Uterus (tissue), 4 donors: ENCODE data around the gene TMEM79. TPM values are rescaled to one million over a fixed set of nuclear protein-coding genes. Genes with fewer than 3 reads are reported as not detected.
A peak's percentile ranks its signal among the peaks of the same experiment; 100 is the strongest.

Experiments
- DNase-seq, 2 donors: peaks; one replicate each; pipeline ENCODE4 v3.0.0-alpha.2; 2019 to 2020
- H3K27ac ChIP-seq, 2 donors: fragments of 200-600 bp; sonication (generic); 1 replicate in 1 of 2; 2 replicates in 1 of 2; pipeline ENCODE4 v1.5.1; 2016 to 2018
- H3K27me3 ChIP-seq, 2 donors: fragments of 200-600 bp; sonication (generic); one replicate each; pipeline ENCODE4 v1.5.1; 2018 to 2019; ENCODE audit warnings: control low read depth in 1 of 2
- H3K36me3 ChIP-seq, 2 donors: fragments of 200-600 bp; sonication (generic); one replicate each; pipeline ENCODE4 v1.5.1; 2019; ENCODE audit warnings: control low read depth in 1 of 2
- H3K4me1 ChIP-seq, 2 donors: fragments of 200-600 bp; sonication (generic); one replicate each; pipeline ENCODE4 v1.5.1; 2018 to 2019; ENCODE audit warnings: control low read depth in 1 of 2
- H3K4me3 ChIP-seq, 2 donors: fragments of 200-600 bp; sonication (generic); 1 replicate in 1 of 2; 2 replicates in 1 of 2; pipeline ENCODE4 v1.5.1; 2018 to 2019; ENCODE audit warnings: mild to moderate bottlenecking in 1 of 2
- H3K9me3 ChIP-seq, 2 donors: fragments of 200-600 bp; sonication (generic); one replicate each; pipeline ENCODE4 v1.5.1; 2019; ENCODE audit warnings: control low read depth in 1 of 2
- CTCF ChIP-seq, 4 experiments: fragments of 200-600 bp in 2 of 4; fragments of 450-650 bp in 2 of 4; sonication (generic) in 2 of 4; IDR thresholded peaks; one replicate each; pipeline ENCODE4 v1.5.1; 2016 to 2019; ENCODE audit warnings: antibody characterized with exemption in 4 of 4, mild to moderate bottlenecking in 2 of 4, moderate library complexity in 1 of 4
- POLR2A ChIP-seq, 2 donors: fragments of 450-650 bp; IDR thresholded peaks; one replicate each; pipeline ENCODE4 v1.6.1; 2016; ENCODE audit warnings: antibody characterized with exemption in 2 of 2, mild to moderate bottlenecking in 1 of 2, moderate library complexity in 1 of 2
- intact Hi-C: fragments of 100-400 bp; cut with DNase I; formaldehyde crosslinking; loops from one replicate; pipeline ENCODE4 v1.15.1; 2023; ENCODE audit warnings: low total_unique reads
- total RNA-seq, 4 donors: library from RNA; depleted of rRNA in 3 of 4; stranded (reverse); fragments of >200 nt in 3 of 4; gene quantifications; one replicate each; pipeline versions ENCODE4 v1.1.0 to v1.2.4, GENCODE V29; 2014 to 2023
- donor health status: DM: yes; HTN: yes; CAD: no.

The TMEM79 gene
- total RNA-seq, 4 donors from 2014 or later = 0.26 to 2.7 (median 1.5) TPM

GRCh38 chr1:156337052-156337887, 53.1 kb downstream of the TMEM79 start:
- Histone ChIP-seq H3K4me1 (peaks cover 0 to 12% of the 10 kb centered on the region in 2 donors), H3K27ac (peak overlapping the region; percentile 79 to 82), H3K27me3 (no peaks in the 10 kb centered on the region), H3K9me3 (no peaks in the 10 kb centered on the region), H3K36me3 (no peaks in the 10 kb centered on the region), H3K4me3 (peak overlapping the region; percentile 84)
- TF ChIP-seq CTCF (IDR thresholded peaks at IDR 0.05) = no peak
- TF ChIP-seq POLR2A (IDR thresholded peaks at IDR 0.05) = no peak
- intact Hi-C loops = no loop called here
- no peak for DNase-seq

GRCh38 chr1:156337888-156338179, 53.7 kb downstream of the TMEM79 start:
- Histone ChIP-seq H3K27me3 (no peaks in the 10 kb centered on the region), H3K4me3 (peak overlapping the region; percentile 84), H3K27ac (peak overlapping the region; percentile 79 to 82), H3K36me3 (no peaks in the 10 kb centered on the region), H3K9me3 (no peaks in the 10 kb centered on the region), H3K4me1 (peaks cover 0 to 12% of the 10 kb centered on the region in 2 donors)
- no peak for DNase-seq
- intact Hi-C loops = no loop called here
- TF ChIP-seq CTCF (IDR thresholded peaks at IDR 0.05) (peak in 1 of 4 experiments; percentile 17), POLR2A (IDR thresholded peaks at IDR 0.05) (no peak)

- no peaks in the 10 kb centered on the region for H3K9me3 ChIP-seq
- peak within 1 kb of the TSS; percentile 79 to 94 for H3K27ac ChIP-seq
- peak; percentile 8 to 56 for TF ChIP-seq POLR2A (IDR thresholded peaks at IDR 0.05)
- TF ChIP-seq CTCF (IDR thresholded peaks at IDR 0.05) = no peak
- intact Hi-C loops = no loop called here
- peak within 1 kb of the TSS; percentile 84 for H3K4me3 ChIP-seq
- no peaks in the 10 kb centered on the region for H3K36me3 ChIP-seq
- no peaks in the 10 kb centered on the region for H3K27me3 ChIP-seq
- peaks cover 0 to 12% of the 10 kb centered on the region in 2 donors for H3K4me1 ChIP-seq
- DNase-seq = peak; percentile 99 to 100
These were observed 54.3 kb downstream of the TMEM79 start, which contains the start of the genes CCT3 and TSACC for GRCh38 chr1:156338180-156338976. Gene CCT3, minus strand, starts transcription at chr1:156338292. Its CDS starts 108 bp downstream, at chr1:156338184. Gene TSACC, plus strand, starts transcription at chr1:156338526. Its CDS starts 1,232 bp downstream, at chr1:156339758.

Other genes with a start within 250 kb of the TMEM79 start
- gene UBQLN4, start 230.5 kb upstream of the TMEM79 start, total RNA-seq = 10 to 100 TPM in 2 of 4 donors, 1 to 10 TPM in 2; 2.6 to 47.0 (median 12.8) TPM
- gene LAMTOR2, start 229.5 kb upstream of the TMEM79 start, total RNA-seq = 10 to 100 TPM; 17.3 to 97.6 (median 38.1) TPM
- 1 to 10 TPM in 2 of 4 donors, not detected in 2; 5.0 to 5.5 TPM for gene RAB25, start 223.2 kb upstream of the TMEM79 start, total RNA-seq
- 10 to 100 TPM in 1 of 4 donors, 1 to 10 TPM in 1, under 1 TPM in 2; 0.29 to 13.3 (median 2.0) TPM for gene MEX3A, start 201.9 kb upstream of the TMEM79 start, total RNA-seq
- gene LMNA, start 169.6 kb upstream of the TMEM79 start, total RNA-seq = 100 to 1,000 TPM; 245 to 533 (median 373) TPM
- gene SEMA4A, start 130.7 kb upstream of the TMEM79 start, total RNA-seq = 1 to 10 TPM in 3 of 4 donors, not detected in 1; 3.1 to 8.2 (median 4.1) TPM
- gene SLC25A44, start 90.2 kb upstream of the TMEM79 start, total RNA-seq = 10 to 100 TPM in 2 of 4 donors, 1 to 10 TPM in 2; 5.9 to 26.9 (median 11.1) TPM
- 10 to 100 TPM; 45.2 to 61.3 (median 46.0) TPM for gene PMF1, start 71.3 kb upstream of the TMEM79 start, total RNA-seq
- gene BGLAP, start 42.1 kb upstream of the TMEM79 start, total RNA-seq = 1 to 10 TPM in 1 of 4 donors, under 1 TPM in 2, not detected in 1; 0.29 to 4.2 (median 0.90) TPM
- gene PAQR6, start 36.3 kb upstream of the TMEM79 start, total RNA-seq = 1 to 10 TPM in 2 of 4 donors, under 1 TPM in 1, not detected in 1; 0.51 to 1.2 (median 1.1) TPM
- 10 to 100 TPM in 3 of 4 donors, 1 to 10 TPM in 1; 8.8 to 68.8 (median 39.0) TPM for gene SMG5, start 1.5 kb upstream of the TMEM79 start, total RNA-seq
- gene GLMP, start 11.4 kb downstream of the TMEM79 start, total RNA-seq = 10 to 100 TPM; 23.8 to 31.1 (median 27.7) TPM
- gene VHLL, start 15.0 kb downstream of the TMEM79 start, total RNA-seq = not detected
- gene CCT3, start 54.0 kb downstream of the TMEM79 start, total RNA-seq = 100 to 1,000 TPM; 114 to 267 (median 192) TPM
- gene TSACC, start 54.2 kb downstream of the TMEM79 start, total RNA-seq = not detected
- gene RHBG, start 84.9 kb downstream of the TMEM79 start, total RNA-seq = under 1 TPM in 1 of 4 donors, not detected in 3; 0.49 TPM
- gene MEF2D, start 216.4 kb downstream of the TMEM79 start, total RNA-seq = 100 to 1,000 TPM in 1 of 4 donors, 10 to 100 TPM in 2, 1 to 10 TPM in 1; 8.4 to 101 (median 35.1) TPM